Endothelial cell (in vitro differentiated cells): ENCODE measurements around the gene MDK. TPM values are rescaled to one million over a fixed set of nuclear protein-coding genes. Genes with fewer than 3 reads are reported as not detected.
A peak's percentile ranks its signal among the peaks of the same experiment; 100 is the strongest.
"Not testable (repeated sequence)": the region's sequence is repeated elsewhere in the genome, so short reads cannot be mapped to it uniquely, and the experiment has no call there.

Experiments
- DNase-seq: peaks from one replicate; pipeline ENCODE4 v3.0.0; 2021; ENCODE audit warnings: low spot score
- H3K27ac Mint-ChIP-seq: one replicate; pipeline ENCODE4 v1.8.0; 2021; ENCODE audit warnings: mixed read lengths, inconsistent platforms; ENCODE audit not compliant: unreplicated experiment
- H3K27me3 Mint-ChIP-seq: one replicate; pipeline ENCODE4 v1.8.0; 2021; ENCODE audit warnings: mild to moderate bottlenecking, moderate library complexity, mixed read lengths, inconsistent platforms; ENCODE audit not compliant: unreplicated experiment
- H3K36me3 Mint-ChIP-seq: one replicate; pipeline ENCODE4 v1.8.0; 2021; ENCODE audit warnings: mild to moderate bottlenecking, low read depth, mixed read lengths, inconsistent platforms; ENCODE audit not compliant: unreplicated experiment
- H3K4me1 Mint-ChIP-seq: one replicate; pipeline ENCODE4 v1.8.0; 2021; ENCODE audit warnings: mild to moderate bottlenecking, mixed read lengths, inconsistent platforms; ENCODE audit not compliant: unreplicated experiment
- H3K4me3 Mint-ChIP-seq: one replicate; pipeline ENCODE4 v1.8.0; 2021; ENCODE audit warnings: mild to moderate bottlenecking, mixed read lengths, inconsistent platforms; ENCODE audit not compliant: unreplicated experiment
- H3K9me3 Mint-ChIP-seq: one replicate; pipeline ENCODE4 v1.8.0; 2021; ENCODE audit warnings: mixed read lengths, inconsistent platforms; ENCODE audit not compliant: unreplicated experiment
- CTCF ChIP-seq: fragments of 200-600 bp; sonication (generic); IDR thresholded peaks from one replicate; pipeline ENCODE4 v1.5.0; 2021; ENCODE audit warnings: antibody characterized with exemption; ENCODE audit not compliant: unreplicated experiment
- total RNA-seq: library from RNA; stranded (reverse); fragmentation: NEBNext Ultra II Directional; extraction: Animal tissue kit (Norgen Biotek cat#: 25700); gene quantifications from one replicate; pipeline ENCODE4 v1.2.1, GENCODE V29; 2021; ENCODE audit not compliant: unreplicated experiment

Gene MDK
- total RNA-seq, 1 donor from 2014 or later: 553 TPM

- TF ChIP-seq CTCF: no peak
- peaks cover 13% of the 10 kb centered on the region for H3K36me3 Mint-ChIP-seq
- DNase-seq: no peak
- no peak overlapping the region for H3K4me3 Mint-ChIP-seq
- no peaks in the 10 kb centered on the region for H3K9me3 Mint-ChIP-seq
- no peaks in the 10 kb centered on the region for H3K4me1 Mint-ChIP-seq
- peaks cover 8% of the 10 kb centered on the region for H3K27me3 Mint-ChIP-seq
- no peak overlapping the region for H3K27ac Mint-ChIP-seq
Measured at GRCh38 chr11:46376258-46377050, 5.0 kb upstream of the MDK start.

- H3K9me3 Mint-ChIP-seq: no peaks in the 10 kb centered on the region
- H3K36me3 Mint-ChIP-seq: peaks cover 13% of the 10 kb centered on the region
- no peak for TF ChIP-seq CTCF
- no peaks in the 10 kb centered on the region for H3K4me1 Mint-ChIP-seq
- no peak overlapping the region for H3K27ac Mint-ChIP-seq
- peaks cover 7% of the 10 kb centered on the region for H3K27me3 Mint-ChIP-seq
- H3K4me3 Mint-ChIP-seq: peak overlapping the region; percentile 65
- DNase-seq: no peak
Measured at GRCh38 chr11:46377290-46377689, 4.2 kb upstream of the MDK start.

- Mint-ChIP-seq H3K4me1 (no peaks in the 10 kb centered on the region), H3K4me3 (peak overlapping the region; percentile 65), H3K9me3 (no peaks in the 10 kb centered on the region), H3K36me3 (peaks cover 13% of the 10 kb centered on the region), H3K27ac (no peak overlapping the region), H3K27me3 (peaks cover 7% of the 10 kb centered on the region)
- no peak for TF ChIP-seq CTCF
- DNase-seq: no peak
Measured at GRCh38 chr11:46377831-46378230, 3.6 kb upstream of the MDK start.

GRCh38 chr11:46378296-46378695 lies 3.2 kb upstream of the MDK start:
- no peaks in the 10 kb centered on the region for H3K4me1 Mint-ChIP-seq
- no peak overlapping the region for H3K27ac Mint-ChIP-seq
- H3K27me3 Mint-ChIP-seq: peaks cover 5% of the 10 kb centered on the region
- TF ChIP-seq CTCF: no peak
- H3K9me3 Mint-ChIP-seq: no peaks in the 10 kb centered on the region
- H3K36me3 Mint-ChIP-seq: peaks cover 13% of the 10 kb centered on the region
- DNase-seq: no peak
- no peak overlapping the region for H3K4me3 Mint-ChIP-seq

- H3K36me3 Mint-ChIP-seq: peaks cover 13% of the 10 kb centered on the region
- H3K9me3 Mint-ChIP-seq: no peaks in the 10 kb centered on the region
- H3K27me3 Mint-ChIP-seq: peaks cover 5% of the 10 kb centered on the region
- peaks cover 3% of the 10 kb centered on the region for H3K4me1 Mint-ChIP-seq
- no peak overlapping the region for H3K27ac Mint-ChIP-seq
- peak overlapping the region; percentile 12 for H3K4me3 Mint-ChIP-seq
- TF ChIP-seq CTCF: no peak
- no peak for DNase-seq
Measured at GRCh38 chr11:46378811-46379481, 2.5 kb upstream of the MDK start.

- not testable (repeated sequence) for H3K27ac Mint-ChIP-seq, H3K4me1 Mint-ChIP-seq, H3K9me3 Mint-ChIP-seq, H3K27me3 Mint-ChIP-seq
- DNase-seq: peak; percentile 50
- H3K4me3 Mint-ChIP-seq: peak overlapping the region; percentile 12
- H3K36me3 Mint-ChIP-seq: peaks cover 13% of the 10 kb centered on the region
Measured at GRCh38 chr11:46379482-46380293, 1.8 kb upstream of the MDK start.
